Thyroid gland (tissue), 4 donors: Measurements from ENCODE around the gene RAB11A. TPM values are rescaled to one million over a fixed set of nuclear protein-coding genes. Genes with fewer than 3 reads are reported as not detected.

Experiments used
- DNase-seq, 2 donors: peaks; one replicate each; pipeline ENCODE4 v3.0.0-alpha.2; 2019
- H3K27ac ChIP-seq, 3 donors: fragments of 200-600 bp; sonication (generic); 1 replicate in 2 of 3; 2 replicates in 1 of 3; pipeline ENCODE4 v1.5.1; 2016 to 2019; ENCODE audit warnings: mild to moderate bottlenecking in 1 of 3, moderate library complexity in 1 of 3
- H3K27me3 ChIP-seq: fragments of 200-600 bp; sonication (generic); one replicate; pipeline ENCODE4 v1.5.1; 2019
- H3K36me3 ChIP-seq, 2 donors: fragments of 200-600 bp; sonication (generic); one replicate each; pipeline ENCODE4 v1.5.1; 2016 to 2019
- H3K4me1 ChIP-seq, 2 donors: fragments of 200-600 bp; sonication (generic); one replicate each; pipeline ENCODE4 v1.5.1; 2017 to 2019
- H3K4me3 ChIP-seq, 3 donors: fragments of 200-600 bp; sonication (generic); replicated peaks in 1 of 3; 1 replicate in 2 of 3; 2 replicates in 1 of 3; pipeline ENCODE4 v1.5.1; 2016; ENCODE audit warnings: mild to moderate bottlenecking in 1 of 3
- H3K9me3 ChIP-seq: fragments of 200-600 bp; sonication (generic); one replicate; pipeline ENCODE4 v1.5.1; 2017
- POLR2A ChIP-seq, 2 donors: fragments of 450-650 bp; IDR thresholded peaks; one replicate each; pipeline ENCODE4 v1.6.1; 2017; ENCODE audit warnings: antibody characterized with exemption in 2 of 2, mild to moderate bottlenecking in 2 of 2, moderate library complexity in 1 of 2
- WGBS, 2 donors: methylation state at CpG; one replicate each; pipeline ENCODE4 v1.1.5; 2017; 5-methylcytosine and 5-hydroxymethylcytosine counted together
- intact Hi-C: fragments of 100-400 bp; cut with DNase I; formaldehyde crosslinking; loops from one replicate; pipeline ENCODE4 v1.15.1; 2023
- total RNA-seq, 4 donors: library from RNA; depleted of rRNA; stranded (reverse); fragments of >200 nt; gene quantifications; one replicate each; pipeline ENCODE4 v1.2.3, GENCODE V29; 2016
- TF ChIP-seq, protein P1 (sequence below), 6 experiments: fragments of 200-600 bp in 3 of 6; fragments of 450-650 bp in 3 of 6; sonication (generic) in 3 of 6; IDR thresholded peaks; one replicate each; pipeline ENCODE4 v1.5.1; 2016 to 2019; ENCODE audit warnings: antibody characterized with exemption in 6 of 6, mild to moderate bottlenecking in 2 of 6, inconsistent platforms in 1 of 6, moderate library complexity in 1 of 6

The RAB11A gene
- total RNA-seq, 4 donors from 2014 or later = 201 to 369 (median 280) TPM

DNA sequence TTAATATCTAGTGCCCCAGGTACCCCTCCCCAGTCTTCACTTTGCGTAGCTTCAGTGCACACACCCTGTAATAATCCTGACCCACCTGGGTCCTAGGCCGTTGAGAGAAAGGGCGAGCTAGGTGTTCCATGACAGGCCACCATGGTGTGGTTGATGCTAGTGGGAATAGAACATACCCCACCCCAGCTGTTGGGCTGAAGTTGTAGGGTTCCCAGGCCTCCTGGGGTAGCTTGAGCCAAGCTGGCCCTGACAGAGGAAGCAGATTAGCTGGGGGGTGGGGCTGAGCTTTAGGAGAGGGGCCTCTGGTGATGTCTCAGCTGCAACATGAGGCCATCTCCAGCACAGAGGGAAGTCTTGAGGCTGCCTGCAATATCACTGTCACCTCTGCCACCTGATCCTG, 40.5 kb downstream of the RAB11A start:
- 100% methylated on average over 3 of the region's 3 CpGs for WGBS, 2 donors
- H3K27ac ChIP-seq = no peak overlapping the region
- DNase-seq = no peak
- TF ChIP-seq, protein P1, sequence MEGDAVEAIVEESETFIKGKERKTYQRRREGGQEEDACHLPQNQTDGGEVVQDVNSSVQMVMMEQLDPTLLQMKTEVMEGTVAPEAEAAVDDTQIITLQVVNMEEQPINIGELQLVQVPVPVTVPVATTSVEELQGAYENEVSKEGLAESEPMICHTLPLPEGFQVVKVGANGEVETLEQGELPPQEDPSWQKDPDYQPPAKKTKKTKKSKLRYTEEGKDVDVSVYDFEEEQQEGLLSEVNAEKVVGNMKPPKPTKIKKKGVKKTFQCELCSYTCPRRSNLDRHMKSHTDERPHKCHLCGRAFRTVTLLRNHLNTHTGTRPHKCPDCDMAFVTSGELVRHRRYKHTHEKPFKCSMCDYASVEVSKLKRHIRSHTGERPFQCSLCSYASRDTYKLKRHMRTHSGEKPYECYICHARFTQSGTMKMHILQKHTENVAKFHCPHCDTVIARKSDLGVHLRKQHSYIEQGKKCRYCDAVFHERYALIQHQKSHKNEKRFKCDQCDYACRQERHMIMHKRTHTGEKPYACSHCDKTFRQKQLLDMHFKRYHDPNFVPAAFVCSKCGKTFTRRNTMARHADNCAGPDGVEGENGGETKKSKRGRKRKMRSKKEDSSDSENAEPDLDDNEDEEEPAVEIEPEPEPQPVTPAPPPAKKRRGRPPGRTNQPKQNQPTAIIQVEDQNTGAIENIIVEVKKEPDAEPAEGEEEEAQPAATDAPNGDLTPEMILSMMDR (IDR thresholded peaks at IDR 0.05) = no peak
- no peak for TF ChIP-seq POLR2A (IDR thresholded peaks at IDR 0.05)
- H3K4me3 ChIP-seq = no peak overlapping the region
- H3K36me3 ChIP-seq = peaks cover 4% of the 10 kb centered on the region in 2 donors
- no peaks in the 10 kb centered on the region for H3K9me3 ChIP-seq
- H3K4me1 ChIP-seq = no peaks in the 10 kb centered on the region
- no peaks in the 10 kb centered on the region for H3K27me3 ChIP-seq
- intact Hi-C loops = no loop called here

DNA sequence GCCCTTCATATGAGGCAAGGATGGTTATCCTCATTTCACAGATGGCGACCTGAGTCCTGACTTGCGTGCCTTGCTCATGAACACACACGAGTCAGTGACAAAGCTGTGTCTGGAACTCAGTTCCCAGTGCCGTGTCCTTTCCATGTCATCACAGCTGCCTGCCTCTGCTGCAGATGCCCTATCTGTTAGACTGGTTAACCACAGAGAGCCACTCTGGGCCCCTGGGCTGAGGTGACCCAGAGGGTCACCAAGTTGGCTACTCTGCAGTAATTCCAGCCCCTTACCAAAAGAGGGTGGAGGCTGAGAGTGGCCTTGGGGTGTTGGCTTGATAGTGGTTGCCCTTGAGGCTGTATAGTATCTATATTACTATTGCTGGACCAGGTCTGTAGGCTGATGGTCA, 41.0 kb downstream of the RAB11A start:
- WGBS, 2 donors = 98 to 99% methylated on average over 4 of the region's 4 CpGs
- Histone ChIP-seq H3K27ac (no peak overlapping the region), H3K4me3 (no peak overlapping the region), H3K9me3 (no peaks in the 10 kb centered on the region), H3K4me1 (no peaks in the 10 kb centered on the region), H3K27me3 (no peaks in the 10 kb centered on the region), H3K36me3 (peaks cover 2 to 4% of the 10 kb centered on the region in 2 donors)
- intact Hi-C loops = no loop called here
- TF ChIP-seq POLR2A (IDR thresholded peaks at IDR 0.05) = no peak
- TF ChIP-seq, protein P1 (IDR thresholded peaks at IDR 0.05) = no peak
- no peak for DNase-seq

- DNase-seq = no peak
- Histone ChIP-seq H3K27ac (no peak overlapping the region), H3K4me3 (no peak overlapping the region), H3K36me3 (peaks cover 0 to 4% of the 10 kb centered on the region in 2 donors), H3K27me3 (no peaks in the 10 kb centered on the region), H3K4me1 (peaks cover 0 to 8% of the 10 kb centered on the region in 2 donors), H3K9me3 (no peaks in the 10 kb centered on the region)
- no peak for TF ChIP-seq POLR2A (IDR thresholded peaks at IDR 0.05)
- TF ChIP-seq, protein P1 (IDR thresholded peaks at IDR 0.05) = no peak
- WGBS, 2 donors = 93 to 97% methylated on average over 2 of the region's 2 CpGs
- intact Hi-C loops = no loop called here
Observed at GRCh38 chr15:65912235-65912634, 42.9 kb downstream of the RAB11A start.

DNA sequence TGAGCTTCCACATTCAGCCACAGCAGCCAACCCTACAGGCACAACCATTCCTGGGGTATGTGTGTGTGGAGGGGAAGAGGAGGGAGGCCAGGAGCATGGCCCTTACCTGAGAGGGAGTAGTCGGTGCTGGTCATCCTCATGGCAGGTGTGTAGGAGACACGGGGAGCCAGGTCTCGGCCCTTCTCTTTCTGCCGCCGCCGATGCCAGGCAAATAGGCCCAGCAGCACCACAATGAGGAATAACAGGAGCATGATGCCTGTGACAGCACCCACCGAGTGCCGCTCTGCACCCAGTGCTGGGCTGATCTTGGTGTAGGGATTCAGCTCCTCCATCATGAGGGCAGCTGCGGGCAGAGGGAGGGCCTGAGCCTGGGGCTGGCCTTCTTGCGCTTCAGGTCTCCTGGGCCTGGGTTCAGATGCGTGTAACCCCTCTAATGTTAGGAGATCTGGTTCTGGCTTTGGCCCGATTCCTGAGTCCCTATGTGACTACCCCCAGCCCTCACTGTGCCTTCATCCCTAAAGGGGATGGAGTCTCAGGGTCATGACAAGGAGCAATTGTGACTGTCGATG, 44.4 kb downstream of the RAB11A start:
- no peaks in the 10 kb centered on the region for H3K27me3 ChIP-seq
- no peak overlapping the region for H3K27ac ChIP-seq
- no peak for DNase-seq
- H3K36me3 ChIP-seq = peaks cover 0 to 4% of the 10 kb centered on the region in 2 donors
- intact Hi-C loops = no loop called here
- no peak overlapping the region for H3K4me3 ChIP-seq
- WGBS, 2 donors = 95 to 97% methylated on average over 13 of the region's 13 CpGs
- H3K9me3 ChIP-seq = no peaks in the 10 kb centered on the region
- TF ChIP-seq, protein P1 (IDR thresholded peaks at IDR 0.05) = no peak
- TF ChIP-seq POLR2A (IDR thresholded peaks at IDR 0.05) = no peak
- peaks cover 0 to 8% of the 10 kb centered on the region in 2 donors for H3K4me1 ChIP-seq

DNA sequence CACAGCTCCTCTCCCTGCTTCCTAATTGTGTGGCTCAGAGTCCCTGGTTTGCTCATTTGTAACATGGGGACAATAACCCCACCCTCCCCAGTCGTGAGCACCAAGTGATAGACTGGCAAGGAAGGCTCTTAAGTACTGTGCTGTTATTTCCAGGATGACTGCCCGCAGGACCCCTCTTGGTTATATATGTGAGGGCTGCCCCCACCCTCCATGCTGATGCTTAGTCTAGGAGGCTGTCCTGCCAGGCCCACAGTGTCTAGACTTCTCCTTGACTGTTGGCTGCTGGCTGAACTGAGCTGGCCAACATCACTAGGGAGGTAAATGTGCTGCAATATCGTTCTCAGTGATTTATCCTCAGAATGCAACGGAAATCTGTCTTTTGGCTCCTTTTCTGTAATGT, 45.1 kb downstream of the RAB11A start:
- H3K4me1 ChIP-seq = peaks cover 0 to 8% of the 10 kb centered on the region in 2 donors
- no peak for DNase-seq
- no peaks in the 10 kb centered on the region for H3K9me3 ChIP-seq
- no peak overlapping the region for H3K4me3 ChIP-seq
- H3K36me3 ChIP-seq = peaks cover 0 to 4% of the 10 kb centered on the region in 2 donors
- H3K27me3 ChIP-seq = no peaks in the 10 kb centered on the region
- WGBS, 2 donors = 74 to 83% methylated on average over 4 of the region's 4 CpGs
- H3K27ac ChIP-seq = no peak overlapping the region
- TF ChIP-seq POLR2A (IDR thresholded peaks at IDR 0.05) = no peak
- TF ChIP-seq, protein P1 (IDR thresholded peaks at IDR 0.05) = no peak
- intact Hi-C loops = no loop called here
